Endodermal cell (in vitro differentiated cells): ENCODE measurements around the gene POLD2. TPM values are rescaled to one million over a fixed set of nuclear protein-coding genes. Genes with fewer than 3 reads are reported as not detected.

Experiments used
- DNase-seq: peaks from one replicate; pipeline ENCODE4 v3.0.0-alpha.2; 2017
- H3K27ac ChIP-seq: 2 replicates; pipeline ENCODE4 v1.5.1; 2013; ENCODE audit warnings: mild to moderate bottlenecking, low read depth, low read length, moderate library complexity
- H3K27me3 ChIP-seq: 2 replicates; pipeline ENCODE4 v1.6.1; 2013; ENCODE audit warnings: mild to moderate bottlenecking, low read length, moderate library complexity; ENCODE audit not compliant: insufficient read depth, control insufficient read depth, poor library complexity, severe bottlenecking
- H3K36me3 ChIP-seq: 2 replicates; pipeline ENCODE4 v1.7.0; 2013; ENCODE audit warnings: mild to moderate bottlenecking, low read length, moderate library complexity; ENCODE audit not compliant: control insufficient read depth, insufficient read depth
- H3K4me1 ChIP-seq: one replicate; pipeline ENCODE4 v1.7.0; 2013; ENCODE audit warnings: low read length; ENCODE audit not compliant: control insufficient read depth, insufficient read depth
- H3K4me3 ChIP-seq: 2 replicates; pipeline ENCODE4 v1.5.1; 2013; ENCODE audit warnings: mild to moderate bottlenecking, low read length, moderate library complexity
- H3K9ac ChIP-seq: 2 replicates; pipeline ENCODE4 v1.6.1; 2013; ENCODE audit warnings: mild to moderate bottlenecking, low read length, moderate library complexity; ENCODE audit not compliant: poor library complexity, severe bottlenecking; ENCODE audit errors: extremely low read depth
- H3K9me3 ChIP-seq: 2 replicates; pipeline ENCODE4 v1.6.1; 2013; ENCODE audit warnings: mild to moderate bottlenecking, low read length, moderate library complexity; ENCODE audit not compliant: control insufficient read depth
- H3K27ac Mint-ChIP-seq: 2 replicates; pipeline ENCODE4 v1.8.0; 2020; ENCODE audit warnings: mixed read lengths
- H3K27me3 Mint-ChIP-seq: 2 replicates; pipeline ENCODE4 v1.8.0; 2021; ENCODE audit warnings: mild to moderate bottlenecking, mixed read lengths; ENCODE audit not compliant: insufficient read depth
- H3K36me3 Mint-ChIP-seq: 2 replicates; pipeline ENCODE4 v1.8.0; 2020; ENCODE audit warnings: low read depth, mixed read lengths
- H3K4me1 Mint-ChIP-seq: 2 replicates; pipeline ENCODE4 v1.8.0; 2020; ENCODE audit warnings: mixed read lengths
- H3K4me3 Mint-ChIP-seq: 2 replicates; pipeline ENCODE4 v1.8.0; 2020; ENCODE audit warnings: mild to moderate bottlenecking, moderate library complexity, mixed read lengths
- H3K9me3 Mint-ChIP-seq: 2 replicates; pipeline ENCODE4 v1.8.0; 2020; ENCODE audit warnings: mild to moderate bottlenecking, mixed read lengths
- CTCF ChIP-seq: fragments of 200-600 bp; sonication (generic); conservative IDR thresholded peaks from 2 replicates; pipeline ENCODE4 v1.5.0; 2021; ENCODE audit warnings: antibody characterized with exemption, mild to moderate bottlenecking
- WGBS, 2 experiments: methylation state at CpG; one replicate each; pipeline versions ENCODE4 v1.1.5 to v1.1.7; 2013; ENCODE audit warnings: missing lambda C conversion rate in 2 of 2, mixed read lengths in 1 of 2; ENCODE audit not compliant: insufficient coverage in 1 of 2, insufficient read length in 1 of 2; 5-methylcytosine and 5-hydroxymethylcytosine counted together
- total RNA-seq, 2 donors: library from RNA; stranded (reverse); fragmentation: NEBNext Ultra II Directional in 1 of 2; extraction: Animal tissue kit (Norgen Biotek cat#: 25700) in 1 of 2; gene quantifications; 2 replicates in 1 of 2; 3 replicates in 1 of 2; pipeline ENCODE4 v1.2.1, GENCODE V29; 2021

The POLD2 gene
- total RNA-seq, 2 donors from 2014 or later: 127 to 141 TPM

GRCh38 chr7:44148961-44149536, 25.7 kb upstream of the POLD2 start:
- H3K9me3 Mint-ChIP-seq: peaks cover 2% of the 10 kb centered on the region
- Histone ChIP-seq H3K27me3 (peaks cover 18% of the 10 kb centered on the region), H3K9ac (no peak overlapping the region), H3K9me3 (no peaks in the 10 kb centered on the region), H3K36me3 (no peaks in the 10 kb centered on the region), H3K4me3 (no peak overlapping the region), H3K27ac (no peak overlapping the region), H3K4me1 (peaks cover 11% of the 10 kb centered on the region)
- 88 to 98% methylated on average over 7 to 9 of the region's 9 CpGs for WGBS, 2 experiments
- H3K36me3 Mint-ChIP-seq: no peaks in the 10 kb centered on the region
- no peak overlapping the region for H3K27ac Mint-ChIP-seq
- H3K4me1 Mint-ChIP-seq: peaks cover 15% of the 10 kb centered on the region
- no peak overlapping the region for H3K4me3 Mint-ChIP-seq
- H3K27me3 Mint-ChIP-seq: peaks cover 27% of the 10 kb centered on the region
- no peak for TF ChIP-seq CTCF
- DNase-seq: peak; percentile 33

GRCh38 chr7:44148166-44148565, 24.8 kb upstream of the POLD2 start:
- Histone ChIP-seq H3K9me3 (no peaks in the 10 kb centered on the region), H3K27ac (peak overlapping the region; percentile 83), H3K27me3 (peaks cover 25% of the 10 kb centered on the region), H3K4me3 (no peak overlapping the region), H3K4me1 (peaks cover 11% of the 10 kb centered on the region), H3K9ac (no peak overlapping the region), H3K36me3 (no peaks in the 10 kb centered on the region)
- peaks cover 2% of the 10 kb centered on the region for H3K9me3 Mint-ChIP-seq
- H3K4me1 Mint-ChIP-seq: peaks cover 15% of the 10 kb centered on the region
- H3K27me3 Mint-ChIP-seq: peaks cover 35% of the 10 kb centered on the region
- no peak for TF ChIP-seq CTCF
- no peak overlapping the region for H3K4me3 Mint-ChIP-seq
- no peak overlapping the region for H3K27ac Mint-ChIP-seq
- no peak for DNase-seq
- H3K36me3 Mint-ChIP-seq: no peaks in the 10 kb centered on the region
- WGBS, 2 experiments: 78 to 82% methylated on average over 1 to 2 of the region's 2 CpGs

GRCh38 chr7:44147026-44147991, 24.0 kb upstream of the POLD2 start:
- Histone ChIP-seq H3K27me3 (peaks cover 25% of the 10 kb centered on the region), H3K4me1 (peaks cover 11% of the 10 kb centered on the region), H3K4me3 (no peak overlapping the region), H3K9me3 (no peaks in the 10 kb centered on the region), H3K27ac (peak overlapping the region; percentile 83), H3K9ac (no peak overlapping the region), H3K36me3 (no peaks in the 10 kb centered on the region)
- peak; percentile 64 for DNase-seq
- H3K4me1 Mint-ChIP-seq: peaks cover 15% of the 10 kb centered on the region
- no peak overlapping the region for H3K27ac Mint-ChIP-seq
- no peaks in the 10 kb centered on the region for H3K36me3 Mint-ChIP-seq
- H3K4me3 Mint-ChIP-seq: no peak overlapping the region
- WGBS, 2 experiments: 82 to 84% methylated on average over 18 to 33 of the region's 33 CpGs
- no peak for TF ChIP-seq CTCF
- peaks cover 2% of the 10 kb centered on the region for H3K9me3 Mint-ChIP-seq
- peaks cover 35% of the 10 kb centered on the region for H3K27me3 Mint-ChIP-seq
